HG03460 (cell line): ENCODE data around the gene SLC43A3.

ENCODE experiments used
- ATAC-seq: cut with Tn5 transposase; IDR thresholded peaks from one replicate; pipeline ENCODE4 v1.9.1; 2021; ENCODE audit not compliant: unreplicated experiment

Gene SLC43A3

GRCh38 chr11:57426929-57427726 is at the start of gene SLC43A3:
Gene SLC43A3, minus strand, starts transcription at chr11:57427121. Its CDS starts 949 bp downstream, at chr11:57426172.
- peak; percentile 60 for ATAC-seq

GRCh38 chr11:57476047-57476756 is 49.3 kb upstream of the SLC43A3 start:
- peak; percentile 29 for ATAC-seq

GRCh38 chr11:57475671-57476046 is 48.7 kb upstream of the SLC43A3 start:
- ATAC-seq = peak; percentile 10

- ATAC-seq = no peak
Observed at GRCh38 chr11:57475191-57475590, 48.3 kb upstream of the SLC43A3 start.

GRCh38 chr11:57474803-57475115 is 47.8 kb upstream of the SLC43A3 start:
- ATAC-seq = no peak

- peak; percentile 58 for ATAC-seq
Observed at GRCh38 chr11:57474017-57474802, 47.3 kb upstream of the SLC43A3 start.

- ATAC-seq = no peak
Observed at GRCh38 chr11:57473285-57473841, 46.4 kb upstream of the SLC43A3 start.

GRCh38 chr11:57471496-57471895 is 44.6 kb upstream of the SLC43A3 start:
- no peak for ATAC-seq

- no peak for ATAC-seq
Observed at GRCh38 chr11:57469268-57469667, 42.3 kb upstream of the SLC43A3 start.

GRCh38 chr11:57468276-57468675 is 41.4 kb upstream of the SLC43A3 start:
- no peak for ATAC-seq

GRCh38 chr11:57467508-57468157 is 40.7 kb upstream of the SLC43A3 start:
- no peak for ATAC-seq

- ATAC-seq = no peak
Observed at GRCh38 chr11:57466680-57467079, 39.8 kb upstream of the SLC43A3 start.

GRCh38 chr11:57464539-57465181 is 37.7 kb upstream of the SLC43A3 start:
- no peak for ATAC-seq

- no peak for ATAC-seq
Observed at GRCh38 chr11:57463671-57464538, 37.0 kb upstream of the SLC43A3 start.

- no peak for ATAC-seq
Observed at GRCh38 chr11:57462597-57462996, 35.7 kb upstream of the SLC43A3 start.

GRCh38 chr11:57461841-57462489 is 35.0 kb upstream of the SLC43A3 start:
- ATAC-seq = no peak

GRCh38 chr11:57460758-57461749 is 34.1 kb upstream of the SLC43A3 start:
- ATAC-seq = no peak
